ENCODE data around the gene RALGDS.
"Not testable (repeated sequence)": the region's sequence is repeated elsewhere in the genome, so short reads cannot be mapped to it uniquely, and the experiment has no call there.

RALGDS gene

DNA sequence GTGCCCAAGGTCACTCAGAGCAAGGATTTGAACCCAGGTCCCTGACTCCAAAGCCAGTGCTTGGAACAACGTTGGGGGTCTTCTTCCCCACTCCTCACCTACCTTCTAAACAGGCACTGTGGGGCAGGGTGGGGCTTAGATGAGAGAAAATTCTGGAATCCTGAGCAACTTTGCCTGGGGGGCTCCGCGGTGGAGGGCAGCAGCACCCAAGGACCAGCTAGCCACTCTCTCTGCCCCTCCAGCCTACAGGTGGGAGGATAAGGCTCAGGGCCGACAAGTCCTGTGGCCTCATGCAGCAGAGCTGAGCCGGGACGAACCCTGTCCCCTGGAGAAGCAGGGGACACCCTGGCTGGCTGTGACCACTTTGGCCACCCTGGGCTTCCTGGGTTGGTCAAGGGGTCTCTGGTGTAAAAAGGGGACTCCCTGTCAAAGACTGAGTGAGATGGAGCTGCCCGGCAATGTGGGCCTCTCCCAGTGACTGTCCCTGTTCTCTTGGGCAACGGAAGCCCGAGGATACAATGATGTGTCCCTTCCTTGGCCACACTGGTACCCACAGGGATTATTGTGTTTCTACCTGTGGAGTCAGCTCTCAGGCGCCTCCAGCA lies 32.8 kb downstream of the RALGDS start:
- in situ Hi-C loops (cut with MboI; ENCODE audit: low pct_unique_long_range_greater_than_20kb, low sequenced_read_pairs, unreplicated experiment) = no loop called here
- TF ChIP-seq, protein P1, sequence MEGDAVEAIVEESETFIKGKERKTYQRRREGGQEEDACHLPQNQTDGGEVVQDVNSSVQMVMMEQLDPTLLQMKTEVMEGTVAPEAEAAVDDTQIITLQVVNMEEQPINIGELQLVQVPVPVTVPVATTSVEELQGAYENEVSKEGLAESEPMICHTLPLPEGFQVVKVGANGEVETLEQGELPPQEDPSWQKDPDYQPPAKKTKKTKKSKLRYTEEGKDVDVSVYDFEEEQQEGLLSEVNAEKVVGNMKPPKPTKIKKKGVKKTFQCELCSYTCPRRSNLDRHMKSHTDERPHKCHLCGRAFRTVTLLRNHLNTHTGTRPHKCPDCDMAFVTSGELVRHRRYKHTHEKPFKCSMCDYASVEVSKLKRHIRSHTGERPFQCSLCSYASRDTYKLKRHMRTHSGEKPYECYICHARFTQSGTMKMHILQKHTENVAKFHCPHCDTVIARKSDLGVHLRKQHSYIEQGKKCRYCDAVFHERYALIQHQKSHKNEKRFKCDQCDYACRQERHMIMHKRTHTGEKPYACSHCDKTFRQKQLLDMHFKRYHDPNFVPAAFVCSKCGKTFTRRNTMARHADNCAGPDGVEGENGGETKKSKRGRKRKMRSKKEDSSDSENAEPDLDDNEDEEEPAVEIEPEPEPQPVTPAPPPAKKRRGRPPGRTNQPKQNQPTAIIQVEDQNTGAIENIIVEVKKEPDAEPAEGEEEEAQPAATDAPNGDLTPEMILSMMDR (IDR thresholded peaks at IDR 0.05; ENCODE audit: extremely low read depth, insufficient read depth, missing control alignments) = no peak

DNA sequence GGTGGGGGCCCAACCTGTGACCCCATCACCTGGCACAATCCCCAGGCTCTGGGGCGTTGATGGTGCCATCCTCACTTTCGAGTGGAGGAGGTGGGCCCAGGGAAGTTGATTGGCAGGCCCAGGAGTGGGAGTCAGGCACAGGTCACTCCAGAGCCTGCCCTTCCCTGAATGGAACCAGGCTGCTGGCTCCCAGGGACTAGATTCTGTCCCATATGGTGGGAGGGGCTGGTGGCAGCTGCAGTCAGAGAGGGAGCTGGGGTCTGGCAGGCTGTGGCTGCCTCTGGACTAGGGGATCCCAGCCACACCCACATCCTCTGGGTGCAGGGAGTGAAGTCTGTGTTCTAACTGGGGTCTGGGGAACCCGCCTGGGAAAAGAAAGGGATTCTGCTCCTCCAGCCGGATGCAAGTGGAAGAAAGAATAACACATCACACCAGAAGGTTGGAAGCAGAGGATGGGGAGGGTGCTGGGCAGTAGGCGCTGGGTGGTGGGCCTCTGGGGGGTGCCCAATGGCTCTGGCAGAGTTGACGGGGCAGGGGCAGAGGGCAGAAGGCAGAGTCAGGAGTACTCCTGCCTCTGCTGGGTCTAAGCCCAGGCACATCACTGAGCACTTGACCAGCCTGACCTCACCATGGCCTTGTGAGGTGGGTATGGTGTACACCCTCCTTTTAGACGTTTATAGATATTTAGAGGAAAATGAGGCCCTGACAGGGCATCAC lies 33.5 kb downstream of the RALGDS start:
- TF ChIP-seq, protein P1 (IDR thresholded peaks at IDR 0.05; ENCODE audit: extremely low read depth, insufficient read depth, missing control alignments) = no peak
- DNase-seq (ENCODE audit: low spot score) = no peak
- in situ Hi-C loops (cut with MboI; ENCODE audit: low pct_unique_long_range_greater_than_20kb, low sequenced_read_pairs, unreplicated experiment) = no loop called here

More for the DNA sequence above, 32.8 kb downstream of the RALGDS start:
- no peak for DNase-seq (ENCODE audit: low spot score)

- TF ChIP-seq, protein P1 (IDR thresholded peaks at IDR 0.05; ENCODE audit: extremely low read depth, insufficient read depth, missing control alignments) = no peak
- in situ Hi-C loops (cut with MboI; ENCODE audit: low pct_unique_long_range_greater_than_20kb, low sequenced_read_pairs, unreplicated experiment) = no loop called here
- no peak for DNase-seq (ENCODE audit: low spot score)
These were observed 34.1 kb downstream of the RALGDS start for GRCh38 chr9:133086894-133087293.

- in situ Hi-C loops (cut with MboI; ENCODE audit: low pct_unique_long_range_greater_than_20kb, low sequenced_read_pairs, unreplicated experiment); DNase-seq (ENCODE audit: low spot score): not testable (repeated sequence)
These were observed 34.7 kb downstream of the RALGDS start for GRCh38 chr9:133086212-133086860.

GRCh38 chr9:133083688-133084087 lies 37.4 kb downstream of the RALGDS start:
- in situ Hi-C loops (cut with MboI; ENCODE audit: low pct_unique_long_range_greater_than_20kb, low sequenced_read_pairs, unreplicated experiment); DNase-seq (ENCODE audit: low spot score): not testable (repeated sequence)

DNA sequence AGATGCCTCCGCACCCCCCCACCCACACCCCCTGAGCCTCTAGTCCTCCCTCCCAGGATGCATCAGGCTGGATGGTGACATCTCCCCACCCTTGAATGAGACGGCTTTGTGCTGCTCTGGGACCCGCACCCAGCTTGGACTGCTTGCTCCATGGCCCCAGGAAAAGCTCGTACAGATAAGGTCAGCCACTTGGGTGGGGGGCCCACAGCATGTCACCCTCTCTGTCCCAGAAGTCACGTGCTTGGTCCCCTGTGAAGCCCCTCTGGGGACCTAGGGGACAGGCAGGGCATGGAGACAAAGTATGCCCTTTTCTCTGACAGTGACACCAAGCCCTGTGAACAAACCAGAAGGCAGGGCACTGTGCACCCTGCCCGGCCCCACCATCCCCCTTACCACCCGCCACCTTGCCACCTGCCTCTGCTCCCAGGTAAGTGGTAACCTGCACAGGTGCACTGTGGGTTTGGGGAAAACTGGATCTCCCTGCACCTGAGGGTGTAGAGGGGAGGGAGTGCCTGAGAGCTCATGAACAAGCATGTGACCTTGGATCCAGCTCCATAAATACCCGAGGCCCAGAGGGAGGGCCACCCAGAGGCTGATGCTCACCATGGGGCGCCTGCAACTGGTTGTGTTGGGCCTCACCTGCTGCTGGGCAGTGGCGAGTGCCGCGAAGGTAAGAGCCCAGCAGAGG lies 38.9 kb downstream of the RALGDS start:
- in situ Hi-C loops (cut with MboI; ENCODE audit: low pct_unique_long_range_greater_than_20kb, low sequenced_read_pairs, unreplicated experiment); DNase-seq (ENCODE audit: low spot score): not testable (repeated sequence)

DNA sequence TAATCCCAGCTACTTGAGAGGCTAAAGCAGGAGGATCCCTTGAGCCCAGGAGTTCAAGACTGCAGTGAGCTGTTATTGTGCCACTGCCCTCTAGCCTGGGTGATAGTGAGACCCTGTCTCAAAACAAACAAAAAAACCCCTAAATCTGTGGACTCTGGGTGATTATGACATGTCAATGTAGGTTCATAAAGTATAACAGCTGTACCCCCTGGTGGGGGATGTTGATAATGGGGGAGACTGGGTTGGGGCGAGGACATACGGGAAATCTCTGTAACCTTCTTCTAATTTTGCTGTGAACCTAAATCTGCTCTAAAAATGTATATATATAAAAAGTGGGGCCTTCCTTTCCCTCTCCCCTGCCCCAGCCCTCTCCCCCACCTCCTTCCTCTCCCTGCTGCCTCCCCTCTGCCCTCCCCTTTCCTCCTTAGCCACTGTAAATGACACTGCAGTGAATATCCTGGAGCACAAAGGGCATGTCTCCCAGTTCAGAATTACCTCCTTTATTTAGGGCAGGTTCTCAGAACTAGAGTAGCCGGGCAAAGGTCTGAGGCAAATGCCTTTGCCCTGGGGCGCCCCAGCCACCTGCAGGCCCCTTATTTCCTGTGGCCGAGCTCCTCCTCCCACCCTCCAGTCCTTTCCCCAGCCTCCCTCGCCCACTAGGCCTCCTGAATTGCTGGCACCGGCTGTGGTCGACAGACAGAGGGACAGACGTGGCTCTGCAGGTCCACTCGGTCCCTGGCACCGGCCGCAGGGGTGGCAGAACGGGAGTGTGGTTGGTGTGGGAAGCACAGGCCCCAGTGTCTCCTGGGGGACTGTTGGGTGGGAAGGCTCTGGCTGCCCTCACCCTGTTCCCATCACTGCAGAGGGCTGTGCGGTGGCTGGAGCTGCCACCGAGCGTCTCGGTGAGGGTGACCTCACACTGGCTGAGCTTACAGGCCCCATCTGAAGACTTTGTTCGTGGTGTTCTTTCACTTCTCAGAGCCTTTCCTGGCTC lies 40.0 kb downstream of the RALGDS start:
- DNase-seq (ENCODE audit: low spot score); in situ Hi-C loops (cut with MboI; ENCODE audit: low pct_unique_long_range_greater_than_20kb, low sequenced_read_pairs, unreplicated experiment): not testable (repeated sequence)

- in situ Hi-C loops (cut with MboI; ENCODE audit: low pct_unique_long_range_greater_than_20kb, low sequenced_read_pairs, unreplicated experiment) = no loop called here
- TF ChIP-seq, protein P1 (IDR thresholded peaks at IDR 0.05; ENCODE audit: extremely low read depth, insufficient read depth, missing control alignments) = no peak
- DNase-seq (ENCODE audit: low spot score) = no peak
These were observed 40.9 kb downstream of the RALGDS start for GRCh38 chr9:133080161-133080560.

Data from GM13977 (cell line).